Measurements from ENCODE around the gene ATP23.

Gene ATP23

GRCh38 chr12:57941165-57941894 lies at the start of gene ATP23:
TSS of gene ATP23 (plus strand) at chr12:57941567. CDS start at chr12:57941702, 135 bp downstream.
- DNase-seq (ENCODE audit: low read depth in 2 of 3, low spot score in 1 of 3): peak; percentile 73 to 82 (median 81)

- no peak for DNase-seq (ENCODE audit: low read depth in 2 of 3, low spot score in 1 of 3)
Observed at GRCh38 chr12:57892232-57892972, 49.0 kb upstream of the ATP23 start.

- DNase-seq (ENCODE audit: low read depth in 2 of 3, low spot score in 1 of 3): no peak
Observed at GRCh38 chr12:57893431-57894353, 47.7 kb upstream of the ATP23 start.

GRCh38 chr12:57894399-57895292 lies 46.7 kb upstream of the ATP23 start:
- no peak for DNase-seq (ENCODE audit: low read depth in 2 of 3, low spot score in 1 of 3)

- no peak for DNase-seq (ENCODE audit: low read depth in 2 of 3, low spot score in 1 of 3)
Observed at GRCh38 chr12:57895389-57896114, 45.8 kb upstream of the ATP23 start.

- DNase-seq (ENCODE audit: low read depth in 2 of 3, low spot score in 1 of 3): no peak
Observed at GRCh38 chr12:57896115-57896433, 45.3 kb upstream of the ATP23 start.

- no peak for DNase-seq (ENCODE audit: low read depth in 2 of 3, low spot score in 1 of 3)
Observed at GRCh38 chr12:57896434-57897201, 44.7 kb upstream of the ATP23 start.

GRCh38 chr12:57897286-57897974 lies 43.9 kb upstream of the ATP23 start:
- DNase-seq (ENCODE audit: low read depth in 2 of 3, low spot score in 1 of 3): no peak

- DNase-seq (ENCODE audit: low read depth in 2 of 3, low spot score in 1 of 3): no peak
Observed at GRCh38 chr12:57898308-57898970, 42.9 kb upstream of the ATP23 start.

- DNase-seq (ENCODE audit: low read depth in 2 of 3, low spot score in 1 of 3): peak; percentile 64 to 79 (median 78)
Observed at GRCh38 chr12:57899010-57899662, 42.2 kb upstream of the ATP23 start.

GRCh38 chr12:57902478-57902969 lies 38.8 kb upstream of the ATP23 start:
- no peak for DNase-seq (ENCODE audit: low read depth in 2 of 3, low spot score in 1 of 3)

GRCh38 chr12:57904426-57904825 lies 36.9 kb upstream of the ATP23 start:
- DNase-seq (ENCODE audit: low read depth in 2 of 3, low spot score in 1 of 3): no peak

- DNase-seq (ENCODE audit: low read depth in 2 of 3, low spot score in 1 of 3): peak; percentile 72 to 93 (median 73)
Observed at GRCh38 chr12:57904848-57905811, 36.2 kb upstream of the ATP23 start.

- no peak for DNase-seq (ENCODE audit: low read depth in 2 of 3, low spot score in 1 of 3)
Observed at GRCh38 chr12:57905812-57906475, 35.4 kb upstream of the ATP23 start.

GRCh38 chr12:57906821-57907220 lies 34.5 kb upstream of the ATP23 start:
- no peak for DNase-seq (ENCODE audit: low read depth in 2 of 3, low spot score in 1 of 3)

- DNase-seq (ENCODE audit: low read depth in 2 of 3, low spot score in 1 of 3): no peak
Observed at GRCh38 chr12:57907281-57907680, 34.1 kb upstream of the ATP23 start.
